ENCODE data around the gene RABEP2.
"Not testable (repeated sequence)": the region's sequence is repeated elsewhere in the genome, so short reads cannot be mapped to it uniquely, and the experiment has no call there.

Gene RABEP2

GRCh38 chr16:28931801-28932225 is 6.8 kb upstream of the RABEP2 start, which contains the start of gene CD19:
Gene CD19 (plus strand): TSS chr16:28931971. CDS start chr16:28932001, 30 bp downstream.
- DNase-seq = no peak

- no peak for DNase-seq
These were observed 5.6 kb upstream of the RABEP2 start for GRCh38 chr16:28930652-28931051.

- DNase-seq = no peak
These were observed 5.2 kb upstream of the RABEP2 start for GRCh38 chr16:28930203-28930602.

- DNase-seq = no peak
These were observed 2.8 kb upstream of the RABEP2 start for GRCh38 chr16:28927815-28928214.

GRCh38 chr16:28926284-28926683 is 1.2 kb upstream of the RABEP2 start:
- DNase-seq = not testable (repeated sequence)

- peak; percentile 93 for DNase-seq
These were observed 569 bp upstream of the RABEP2 start for GRCh38 chr16:28925386-28926228.

- DNase-seq = no peak
These were observed 658 bp downstream of the RABEP2 start for GRCh38 chr16:28924399-28924761.

- DNase-seq = peak; percentile 20
These were observed 1.2 kb downstream of the RABEP2 start for GRCh38 chr16:28923652-28924398.

- no peak for DNase-seq
These were observed 1.8 kb downstream of the RABEP2 start for GRCh38 chr16:28923231-28923587.

- DNase-seq = no peak
These were observed 6.3 kb downstream of the RABEP2 start for GRCh38 chr16:28918698-28919097.

GRCh38 chr16:28917095-28917494 is 7.9 kb downstream of the RABEP2 start:
- DNase-seq = no peak

- DNase-seq = no peak
These were observed 9.9 kb downstream of the RABEP2 start for GRCh38 chr16:28915181-28915580.

GRCh38 chr16:28913946-28914724 is 10.9 kb downstream of the RABEP2 start:
- no peak for DNase-seq

GRCh38 chr16:28912558-28912957 is 12.5 kb downstream of the RABEP2 start:
- DNase-seq = no peak

- DNase-seq = no peak
These were observed 14.7 kb downstream of the RABEP2 start for GRCh38 chr16:28910086-28911031.

GRCh38 chr16:28905800-28906372 is 19.2 kb downstream of the RABEP2 start:
- no peak for DNase-seq

GRCh38 chr16:28905229-28905754 is 19.7 kb downstream of the RABEP2 start:
- DNase-seq = no peak

GRCh38 chr16:28904828-28905227 is 20.2 kb downstream of the RABEP2 start:
- DNase-seq = no peak

- DNase-seq = no peak
These were observed 20.7 kb downstream of the RABEP2 start for GRCh38 chr16:28904363-28904762.

GRCh38 chr16:28903344-28904042 is 21.5 kb downstream of the RABEP2 start:
- DNase-seq = no peak

GRCh38 chr16:28902909-28903308 is 22.1 kb downstream of the RABEP2 start:
- DNase-seq = no peak

Data from OCI-M1 (cell line).